A172 (cell line): ENCODE data around the gene ERCC6. TPM values are rescaled to one million over a fixed set of nuclear protein-coding genes. Genes with fewer than 3 reads are reported as not detected.
A peak's percentile ranks its signal among the peaks of the same experiment; 100 is the strongest.

Experiments
- DNase-seq: peaks from one replicate; pipeline ENCODE4 v3.0.0-alpha.2; 2015; ENCODE audit warnings: low spot score
- total RNA-seq: library from RNA; depleted of rRNA; stranded (reverse); fragments of >200 nt; shearing (Covaris generic); gene quantifications from 2 replicates; pipeline ENCODE4 v1.2.3, GENCODE V29; 2014; rRNA removed

The ERCC6 gene
- total RNA-seq: 4.0 and 5.2 TPM in 2 replicates

DNA sequence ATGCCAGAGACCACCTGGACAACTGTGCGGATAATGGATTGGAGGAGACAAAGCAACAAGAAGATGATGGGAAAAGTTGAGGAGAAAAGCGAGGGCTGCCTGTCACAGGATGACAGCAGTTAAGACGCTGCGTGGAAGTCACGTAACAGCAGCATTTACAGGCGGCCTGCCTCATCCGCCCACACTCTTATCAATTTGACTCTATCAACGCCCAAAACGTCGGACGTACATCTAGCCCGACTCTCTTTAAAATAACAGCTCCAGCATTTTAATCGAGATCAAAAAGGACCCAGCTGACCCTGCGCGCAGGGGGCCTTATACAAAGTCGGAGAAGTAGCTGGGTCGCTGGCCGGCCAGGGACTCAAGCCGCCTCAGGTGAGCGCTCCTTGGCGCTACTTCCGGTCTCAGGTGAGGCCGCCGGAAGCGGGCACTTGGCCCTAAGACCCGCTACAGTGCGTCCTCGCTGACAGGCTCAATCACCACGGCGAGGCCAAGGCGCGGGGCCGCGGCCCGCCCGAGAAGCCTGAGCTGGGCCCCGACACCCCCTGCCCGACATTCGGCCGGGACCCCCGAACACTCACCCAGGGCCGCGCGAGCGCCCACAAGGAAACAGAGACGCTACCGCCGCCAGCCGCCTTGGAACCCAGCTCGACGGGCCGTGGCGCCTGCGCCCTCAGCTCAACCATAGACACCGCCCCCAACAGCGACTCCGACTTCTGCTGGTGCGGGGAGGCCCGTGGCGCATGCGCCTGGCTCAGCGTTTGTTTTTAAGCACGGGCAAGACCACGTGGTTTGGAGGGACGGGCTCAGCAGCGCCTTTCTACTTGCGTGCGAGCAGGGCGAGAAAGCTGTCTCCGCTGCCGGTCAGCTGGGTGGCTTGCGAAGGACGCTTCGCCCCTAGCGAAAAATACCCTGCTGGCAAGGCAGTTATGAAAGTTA lies at the start of gene ERCC6:
Gene ERCC6, minus strand, starts transcription at position 741 of the 939 bp plus-strand sequence.
- peak; percentile 86 for DNase-seq

DNA sequence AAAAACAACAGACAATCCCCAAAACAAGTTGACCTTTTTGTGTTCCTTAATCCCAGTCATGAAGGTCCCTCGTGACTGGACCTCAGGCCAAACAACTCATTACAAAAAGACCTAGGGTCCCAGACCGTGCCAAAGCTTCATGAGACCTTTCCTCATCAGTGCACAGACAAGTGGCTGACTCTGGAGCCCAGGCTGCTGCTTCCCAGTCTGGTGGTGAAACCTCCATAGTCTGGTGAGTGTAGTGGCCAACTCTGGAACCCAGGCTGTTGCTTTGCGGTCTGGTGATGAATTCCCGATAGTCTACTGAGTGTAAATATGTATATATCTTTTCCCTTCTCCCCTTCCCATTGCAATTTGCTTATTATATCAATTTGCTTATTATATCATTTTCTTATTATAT lies 49.1 kb upstream of the ERCC6 start:
- no peak for DNase-seq

DNA sequence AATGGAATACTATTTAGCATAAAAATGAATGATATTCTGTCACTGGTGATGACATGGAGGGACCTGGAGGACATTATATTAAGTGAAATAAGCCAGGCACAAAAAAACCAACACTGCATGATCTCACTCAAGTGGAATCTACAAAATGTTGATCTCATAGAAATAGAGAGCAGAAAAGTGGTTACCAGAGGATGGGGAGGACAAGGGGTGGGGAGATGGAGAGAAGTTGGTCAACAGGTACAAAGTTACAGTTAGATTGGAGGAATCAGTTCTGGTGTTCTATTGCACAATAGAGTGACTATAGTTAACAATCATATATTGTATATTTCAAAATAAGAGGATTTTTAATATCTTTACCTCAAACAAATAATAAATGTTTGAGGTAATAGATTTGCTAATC lies 46.5 kb upstream of the ERCC6 start:
- DNase-seq: no peak

DNA sequence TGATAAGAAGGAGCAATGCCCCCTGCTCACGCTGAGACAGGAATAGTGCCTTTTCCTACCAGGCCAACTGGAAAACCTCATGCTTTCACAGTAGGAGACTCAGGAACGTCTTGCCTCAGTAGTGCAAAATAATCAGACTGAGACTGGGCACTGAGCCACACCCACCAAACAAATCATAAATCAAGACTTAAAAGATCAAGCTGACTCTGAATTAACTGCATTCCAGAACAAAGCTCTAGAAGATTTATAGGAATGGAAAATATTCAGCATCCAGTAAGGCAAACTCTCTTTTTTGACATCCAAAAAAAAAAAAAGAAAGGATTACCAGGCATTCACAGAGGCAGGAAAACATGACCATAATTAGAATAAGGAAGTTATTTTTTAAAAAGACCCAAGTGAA lies 40.7 kb upstream of the ERCC6 start:
- DNase-seq: peak; percentile 42

DNA sequence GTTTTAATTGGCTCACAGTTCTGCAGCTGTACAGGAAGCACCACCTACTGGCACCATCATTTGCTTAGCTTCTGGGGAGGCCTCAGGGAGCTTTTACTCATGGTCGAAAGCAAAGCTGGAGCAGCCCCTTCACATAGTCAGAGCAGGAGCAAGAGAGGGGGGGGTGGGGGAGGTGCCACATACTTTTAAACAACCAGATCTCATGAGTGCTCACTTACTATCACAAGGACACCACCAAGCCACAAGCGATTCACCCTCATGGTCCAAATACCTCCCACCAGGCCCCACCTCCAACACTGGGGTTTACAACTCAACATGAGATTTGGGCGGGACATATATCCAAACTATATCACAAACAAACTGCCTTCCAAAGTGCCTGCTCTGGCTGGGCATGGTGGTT lies 39.5 kb upstream of the ERCC6 start:
- no peak for DNase-seq

DNA sequence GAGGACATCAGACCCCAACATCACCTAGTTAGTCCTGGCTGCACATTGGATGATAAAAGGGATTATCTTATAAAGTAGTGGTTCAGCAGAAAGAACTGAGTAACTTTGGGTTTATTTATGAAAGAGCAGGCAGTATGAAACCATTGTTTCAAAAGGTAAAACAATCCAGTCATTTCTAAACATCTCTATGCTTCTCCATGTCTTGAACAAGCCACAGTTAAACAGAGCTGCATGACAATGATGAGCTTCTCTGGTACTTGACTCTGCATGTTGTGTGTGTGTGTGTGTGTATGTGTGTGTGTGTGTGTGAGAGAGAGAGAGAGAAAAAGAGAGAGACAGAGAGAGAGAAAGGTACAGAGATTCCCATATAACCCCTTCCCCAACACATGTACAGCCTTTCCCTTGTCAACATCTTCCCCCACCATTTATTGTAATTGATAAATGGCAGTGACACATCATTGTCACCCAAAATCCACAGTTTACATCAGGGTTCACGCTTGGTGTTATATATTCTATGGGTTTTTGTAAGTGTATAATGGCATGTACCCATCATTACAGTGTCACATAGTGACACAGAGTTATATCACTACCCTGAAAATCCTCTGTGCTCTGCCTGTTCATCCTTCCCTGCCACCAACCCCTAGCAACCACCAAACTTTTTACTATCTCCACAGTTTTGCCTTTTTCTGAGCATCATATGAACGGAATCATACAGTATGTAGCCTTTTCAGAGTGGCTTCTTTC lies 38.4 kb upstream of the ERCC6 start:
- DNase-seq: no peak

DNA sequence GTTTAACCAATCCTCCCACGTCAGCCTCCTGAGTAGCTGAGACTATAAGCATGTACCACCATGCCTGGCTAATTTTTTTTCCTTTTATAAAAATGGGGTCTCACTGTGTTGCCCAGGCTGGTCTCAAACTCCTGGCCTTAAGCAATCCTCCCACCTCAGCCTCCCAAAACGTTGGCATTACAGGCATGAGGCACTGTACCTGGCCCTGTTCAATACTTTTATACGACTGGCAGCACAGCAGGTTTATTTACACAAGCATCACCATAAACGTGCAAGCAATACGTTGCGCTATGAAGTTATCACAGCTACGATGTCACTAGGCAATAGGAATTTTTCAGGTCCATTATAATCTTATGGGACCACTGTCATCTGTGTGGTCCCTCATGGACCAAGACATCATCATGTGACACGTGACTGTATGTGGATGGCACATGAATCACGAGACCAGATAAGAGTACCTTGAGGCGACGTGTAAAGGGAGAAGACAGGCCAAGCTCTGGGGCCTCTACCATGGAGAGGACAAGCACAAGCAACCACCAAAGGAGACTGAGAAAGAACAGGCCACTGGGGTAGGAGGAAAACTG lies 36.7 kb upstream of the ERCC6 start:
- no peak for DNase-seq

DNA sequence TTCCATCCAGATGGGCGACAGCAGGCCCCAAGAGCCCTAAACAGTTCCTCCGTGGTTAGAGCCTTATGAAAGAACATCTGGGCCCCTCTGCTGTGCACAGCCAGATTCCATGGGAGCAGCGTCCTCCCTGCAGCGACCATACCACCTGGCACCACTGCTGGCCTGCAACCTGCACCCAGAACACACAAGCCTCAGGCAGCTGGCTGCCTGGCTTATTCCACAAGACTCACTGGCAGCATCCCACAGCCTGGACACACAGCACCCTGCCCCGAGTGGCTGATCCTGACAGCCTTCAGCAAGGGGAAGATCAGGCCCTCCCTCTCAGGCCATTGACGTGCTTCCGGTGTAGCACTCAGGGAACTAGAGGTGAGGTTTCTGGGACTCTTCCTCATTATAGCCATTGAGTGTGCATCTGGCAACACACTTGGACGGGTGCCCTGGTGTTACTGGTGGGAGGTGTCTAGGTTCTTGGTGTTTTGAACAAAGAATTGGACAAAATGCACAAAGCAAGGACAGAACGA lies 33.7 kb upstream of the ERCC6 start:
- no peak for DNase-seq

DNA sequence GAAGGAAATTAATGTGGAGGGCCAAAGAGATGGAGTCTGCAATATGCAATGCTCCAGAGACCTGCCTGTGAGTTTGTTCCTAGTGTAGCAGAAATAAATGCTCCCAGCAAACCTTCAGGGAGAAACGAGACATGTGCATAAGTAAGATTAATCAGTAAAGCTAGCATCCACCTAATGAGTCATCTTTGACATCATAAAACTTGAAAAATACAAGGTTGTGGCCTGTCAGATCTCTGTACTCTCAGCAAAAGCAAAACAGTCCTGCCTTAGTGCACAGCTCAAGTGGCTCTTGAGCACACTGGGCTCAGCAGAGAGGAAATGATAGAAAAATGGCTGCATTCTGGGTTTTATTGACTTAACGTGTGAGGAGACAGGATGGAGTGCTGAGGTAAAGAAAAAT lies 32.5 kb upstream of the ERCC6 start:
- peak; percentile 60 for DNase-seq

DNA sequence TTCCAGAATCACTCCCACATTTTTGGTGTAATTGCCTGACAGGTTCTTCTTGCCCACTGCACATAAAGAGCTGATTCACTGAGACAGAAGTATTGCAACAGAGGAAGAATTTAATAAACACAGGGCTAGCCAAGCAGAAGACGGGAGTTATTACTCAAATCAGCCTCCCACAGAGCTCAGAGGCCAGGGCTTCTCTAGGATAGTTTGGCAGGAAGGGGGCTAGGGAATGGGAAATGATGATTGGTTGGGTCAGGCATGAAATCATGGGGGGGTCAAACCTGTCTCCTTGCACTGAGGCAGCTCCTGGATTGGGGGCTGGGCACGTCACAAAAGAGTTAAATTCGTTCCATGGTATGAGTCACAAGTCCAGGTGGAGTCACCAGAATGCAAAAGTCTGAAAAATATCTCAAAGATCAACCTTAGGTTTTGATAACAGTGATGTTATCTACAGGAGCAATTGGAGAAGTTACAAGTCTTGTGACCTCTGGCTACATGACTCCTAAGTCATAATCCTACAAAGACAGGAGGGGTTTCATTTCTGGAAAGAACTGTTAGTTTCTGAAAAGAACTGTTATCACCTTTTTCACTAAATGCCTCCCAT lies 30.2 kb upstream of the ERCC6 start:
- DNase-seq: no peak

DNA sequence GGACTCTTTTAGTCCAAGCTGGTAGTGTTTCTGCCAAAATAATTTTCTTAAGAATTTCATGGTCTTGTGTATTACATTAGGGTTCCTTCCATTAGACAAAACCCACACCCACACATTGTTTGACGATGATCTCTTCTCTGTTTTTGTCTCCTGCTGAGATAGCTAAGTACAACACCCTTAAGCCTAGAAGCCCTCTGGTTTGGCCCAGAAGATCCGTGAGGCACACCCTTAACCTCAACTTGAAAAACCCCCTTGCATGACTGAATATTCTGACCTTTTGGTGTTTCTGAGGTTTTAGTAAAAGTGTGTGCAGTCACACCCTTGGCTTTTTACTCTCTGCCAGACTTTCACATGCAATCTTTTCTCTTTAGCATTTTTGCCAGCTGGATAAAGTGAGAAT lies 29.3 kb upstream of the ERCC6 start:
- peak; percentile 62 for DNase-seq

DNA sequence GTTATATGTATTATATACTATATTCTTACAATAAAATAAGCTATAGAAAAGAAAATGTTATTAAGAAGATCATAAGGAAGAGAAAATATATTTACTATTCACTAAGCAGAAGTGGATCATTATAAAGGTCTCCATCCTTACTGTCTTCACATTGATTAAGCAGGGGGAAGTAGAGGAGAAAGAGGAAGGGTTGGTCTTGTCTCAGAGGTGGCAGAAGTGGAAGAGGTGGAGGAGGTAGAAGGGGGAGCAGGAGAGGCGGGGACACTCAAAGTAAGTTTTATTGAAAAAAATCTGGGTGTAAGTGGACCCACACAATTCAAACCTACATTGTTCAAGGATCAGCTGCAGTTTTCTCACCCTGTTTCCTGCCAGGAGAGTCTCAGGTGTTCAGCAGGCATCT lies 28.9 kb upstream of the ERCC6 start:
- no peak for DNase-seq

DNA sequence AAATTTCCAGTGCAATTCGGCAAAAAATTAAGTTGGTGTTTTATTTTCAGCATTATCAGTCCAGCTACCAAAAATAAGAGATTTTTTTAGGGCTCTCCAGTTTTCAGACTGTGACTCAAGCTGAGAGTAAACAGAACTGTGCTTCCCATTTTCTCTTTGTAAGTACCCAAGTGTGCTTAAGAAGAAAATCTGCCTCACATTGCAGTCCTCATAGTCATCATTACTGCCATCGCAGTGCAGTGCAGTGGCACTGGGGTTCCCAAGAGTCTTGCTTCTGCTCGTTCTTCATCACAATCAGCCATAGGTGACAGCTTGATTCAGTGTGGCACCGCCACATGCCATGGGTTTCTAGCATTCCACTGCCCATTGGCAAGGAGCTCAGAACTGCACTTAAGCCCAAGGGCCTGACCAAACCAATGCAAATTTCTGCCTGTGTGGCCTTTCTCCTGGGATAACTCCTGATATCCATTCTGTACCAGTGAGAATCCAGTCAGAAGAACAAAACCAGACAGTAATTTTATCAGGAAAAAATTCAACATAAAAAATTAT lies 25.6 kb upstream of the ERCC6 start:
- no peak for DNase-seq

DNA sequence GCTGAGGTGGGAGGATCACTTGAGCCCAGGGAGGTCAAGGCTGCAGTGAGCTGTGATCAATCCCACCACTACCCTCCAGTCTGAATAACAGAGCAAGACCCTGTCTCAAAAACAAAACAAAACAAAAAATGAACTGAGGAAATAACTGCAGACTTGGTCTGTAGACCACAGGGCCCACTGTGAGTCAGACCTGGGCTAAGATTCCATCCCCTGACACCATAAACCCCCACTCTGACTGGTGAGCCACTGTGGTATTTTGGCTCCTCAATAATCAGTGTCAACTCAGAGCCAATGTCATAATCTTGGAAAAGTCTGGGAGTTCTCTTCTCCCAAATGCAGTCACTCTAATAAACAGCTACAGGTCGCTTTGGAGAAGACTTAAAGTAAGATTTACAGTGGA lies 24.0 kb upstream of the ERCC6 start:
- DNase-seq: no peak

DNA sequence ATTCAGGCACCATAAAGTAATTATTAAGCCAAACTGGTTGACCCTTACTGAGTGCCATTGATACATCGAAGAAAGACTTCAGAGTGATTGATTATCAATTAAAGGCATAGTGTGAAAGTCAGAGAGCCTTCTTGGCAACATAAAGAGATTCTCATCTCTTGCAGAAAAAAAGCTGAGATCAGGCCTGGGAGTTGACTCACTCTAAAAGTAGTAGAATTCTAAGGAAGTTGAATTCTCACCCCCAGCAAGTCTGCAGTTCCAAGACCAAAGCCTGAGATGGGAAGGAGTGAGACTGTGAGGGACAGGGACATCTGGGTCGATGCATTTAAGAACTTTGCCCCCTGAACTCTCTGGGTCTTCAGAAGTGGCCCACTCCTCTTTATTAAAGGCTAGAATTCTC lies 21.6 kb upstream of the ERCC6 start:
- no peak for DNase-seq

DNA sequence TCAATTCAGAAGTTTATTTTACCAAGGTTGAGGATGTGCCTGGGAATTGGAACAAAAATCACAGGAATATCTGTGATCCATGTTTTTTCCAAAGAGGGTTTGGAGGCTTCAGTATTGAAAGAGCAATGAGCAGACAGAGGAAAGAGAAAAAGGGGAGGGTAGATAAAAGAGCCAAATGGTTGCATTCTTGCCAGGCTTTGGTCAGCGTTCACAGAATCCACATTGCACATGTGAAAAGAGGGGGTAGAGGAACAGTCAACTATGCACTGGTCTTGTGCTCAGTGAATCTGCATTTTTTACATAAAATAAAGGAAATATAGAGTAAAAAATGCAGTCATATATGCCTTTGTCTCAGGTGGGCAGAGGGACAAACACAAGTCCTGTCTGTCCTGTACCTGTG lies 20.6 kb upstream of the ERCC6 start:
- no peak for DNase-seq

DNA sequence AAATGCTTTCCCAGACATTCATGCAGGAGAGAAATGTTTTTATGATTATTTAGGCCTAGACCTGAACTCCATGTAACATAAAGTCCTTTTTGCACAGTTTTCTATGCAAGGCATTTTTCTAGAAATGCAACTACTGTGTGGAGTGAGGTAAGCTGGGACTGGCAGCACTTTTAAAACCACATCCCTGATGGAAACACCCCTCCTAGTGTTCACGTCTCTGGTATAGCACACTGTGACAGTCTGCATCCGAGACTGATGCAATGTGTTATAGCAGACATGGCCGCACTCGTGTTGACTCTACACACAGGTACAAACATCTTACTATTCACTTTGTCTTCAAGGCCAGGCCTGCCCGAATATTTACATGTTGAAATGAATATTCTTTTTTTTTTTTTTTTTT lies 19.3 kb upstream of the ERCC6 start:
- no peak for DNase-seq

DNA sequence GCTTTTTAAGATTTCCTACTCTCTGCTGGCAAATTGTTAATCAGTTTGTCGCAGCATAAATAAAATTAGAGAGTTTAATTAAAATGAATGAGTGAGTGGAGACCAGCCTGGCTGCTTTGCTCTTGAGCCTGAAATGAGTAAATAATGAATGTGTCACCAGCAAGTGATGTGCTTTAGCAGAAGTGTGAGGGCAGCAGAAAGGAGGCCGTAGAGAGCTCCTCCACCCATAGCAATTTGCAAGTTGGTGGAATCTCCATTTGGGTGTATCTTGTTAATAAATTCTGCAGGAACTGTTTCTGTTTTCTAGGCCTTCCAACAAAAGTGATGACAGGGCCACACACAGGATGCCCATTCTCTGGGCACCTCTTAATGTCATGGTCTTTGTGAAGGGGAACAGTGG lies 18.8 kb upstream of the ERCC6 start:
- DNase-seq: no peak

DNA sequence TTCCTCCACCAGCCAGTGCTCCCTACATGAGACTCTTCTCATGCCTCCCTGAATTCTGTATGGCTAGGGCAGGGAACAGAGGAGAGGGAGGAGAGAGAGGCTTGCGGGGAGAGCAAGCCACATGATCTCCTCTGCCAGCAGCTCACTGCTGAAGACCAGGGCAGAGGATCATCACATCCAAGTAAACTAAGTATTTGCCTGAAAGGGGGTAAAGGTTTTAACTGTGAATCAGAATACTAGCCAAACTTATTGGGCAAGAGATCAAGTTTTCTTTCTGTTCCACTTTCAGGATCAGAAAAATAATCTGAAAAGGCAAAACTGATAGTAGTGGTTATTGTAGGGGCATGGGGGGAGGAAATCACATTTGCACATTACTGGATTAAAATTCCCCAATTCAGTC lies 17.8 kb upstream of the ERCC6 start:
- no peak for DNase-seq

DNA sequence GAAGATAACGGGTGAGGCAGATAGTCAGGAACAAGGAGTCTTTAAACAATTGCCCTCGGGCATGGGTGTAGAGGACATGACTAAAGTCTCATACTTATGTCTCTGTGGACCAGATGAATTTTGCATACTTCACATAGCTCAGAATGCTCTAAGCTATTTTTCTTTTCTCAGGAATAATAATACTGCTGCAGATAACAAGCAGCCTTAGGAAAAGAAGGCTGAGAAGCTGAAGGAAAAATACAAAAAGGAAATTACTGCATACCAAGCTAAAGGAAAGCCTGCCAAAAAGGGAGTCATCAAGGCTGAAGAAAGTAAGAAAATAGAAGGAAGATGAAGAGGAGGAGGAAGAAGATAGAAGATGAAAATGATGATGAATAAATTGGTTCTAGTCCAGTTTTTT lies 13.4 kb upstream of the ERCC6 start:
- DNase-seq: peak; percentile 72

DNA sequence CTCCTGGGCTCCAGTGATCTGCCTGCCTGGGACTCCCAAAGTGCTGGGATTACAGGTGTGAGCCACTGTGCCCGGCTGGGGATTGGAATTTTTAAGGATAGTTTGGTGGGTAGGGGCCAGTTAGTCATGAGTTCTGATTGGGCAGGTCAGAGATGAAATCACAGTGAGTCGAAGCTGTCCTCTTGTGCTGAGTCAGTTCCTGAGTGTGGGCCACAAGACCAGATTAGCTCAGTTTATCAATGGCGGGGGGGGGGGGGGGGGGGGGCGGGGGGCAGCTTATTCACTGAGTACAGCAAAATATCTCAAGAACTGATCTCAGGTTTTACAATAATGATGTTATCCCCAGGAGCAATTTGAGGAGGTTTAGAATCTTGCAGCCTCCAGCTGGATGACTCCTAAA lies 11.6 kb upstream of the ERCC6 start:
- peak; percentile 80 for DNase-seq
